ENCODE measurements around the gene MED16.

- TF ChIP-seq POLR2A (IDR thresholded peaks at IDR 0.05; ENCODE audit: low read depth, low read length) (no peak), TAF1 (IDR thresholded peaks at IDR 0.05; ENCODE audit: low read depth, low read length) (no peak)
Measured at GRCh38 chr19:937259-937694, 44.3 kb upstream of the MED16 start.

Measured in GM12891 (cell line).